GM19239 (cell line): ENCODE data around the gene DTHD1.

Source experiments
- DNase-seq: peaks from one replicate; pipeline ENCODE4 v3.0.0; 2011; ENCODE audit warnings: low spot score; ENCODE audit not compliant: insufficient read length
- FAIRE-seq: peaks from 2 replicates; lab custom pipeline; 2011; peaks lifted over from hg19 to GRCh38; lab: Jason Lieb, UNC

Gene DTHD1

DNA sequence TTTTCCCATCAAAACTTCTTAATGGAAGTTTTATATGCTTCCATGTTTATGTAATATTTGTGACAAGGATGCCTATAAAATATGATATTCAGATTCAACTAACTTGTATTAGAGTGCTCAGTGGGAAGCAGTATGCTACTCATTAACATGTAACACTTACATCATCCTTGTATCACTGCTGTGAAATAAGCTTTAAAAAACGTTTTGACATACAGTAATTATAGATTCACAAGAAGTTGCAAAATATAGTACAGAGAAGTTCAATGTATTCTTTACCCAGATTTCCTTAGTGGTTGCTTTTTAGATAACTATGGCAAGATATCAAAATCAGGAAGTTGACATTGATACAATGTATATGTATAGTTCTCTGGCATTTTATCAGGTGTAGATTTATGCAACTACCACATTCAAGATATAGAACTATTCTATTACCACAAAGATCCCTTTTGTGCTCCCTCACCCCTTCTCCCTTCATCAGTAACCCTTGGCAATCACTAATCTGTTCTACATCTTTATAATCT is 56.3 kb downstream of the DTHD1 start:
- FAIRE-seq (no peak), DNase-seq (no peak)

- FAIRE-seq: peak; percentile 56
- DNase-seq: no peak
These were observed 57.6 kb downstream of the DTHD1 start for GRCh38 chr4:36338973-36339372.

DNA sequence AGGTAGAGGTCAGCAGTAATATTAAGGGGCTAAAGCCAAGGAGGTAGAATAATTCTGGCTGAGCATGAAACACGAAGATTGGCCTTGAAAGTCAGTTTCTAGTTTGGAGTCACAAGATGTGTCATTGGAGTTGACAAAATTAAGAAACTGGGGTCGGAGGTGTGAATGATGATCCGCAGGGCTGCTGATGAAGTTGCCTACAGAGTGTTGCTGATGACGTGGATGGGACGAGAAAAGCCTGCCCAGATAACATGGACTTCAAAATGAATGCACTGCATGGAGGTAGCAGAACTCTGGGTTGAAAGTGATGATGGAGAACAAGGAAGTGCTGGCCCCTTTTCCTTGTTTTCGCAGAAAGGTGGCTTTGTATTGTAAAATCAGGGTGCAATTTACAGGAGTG is 60.5 kb downstream of the DTHD1 start:
- DNase-seq: no peak
- no peak for FAIRE-seq

DNA sequence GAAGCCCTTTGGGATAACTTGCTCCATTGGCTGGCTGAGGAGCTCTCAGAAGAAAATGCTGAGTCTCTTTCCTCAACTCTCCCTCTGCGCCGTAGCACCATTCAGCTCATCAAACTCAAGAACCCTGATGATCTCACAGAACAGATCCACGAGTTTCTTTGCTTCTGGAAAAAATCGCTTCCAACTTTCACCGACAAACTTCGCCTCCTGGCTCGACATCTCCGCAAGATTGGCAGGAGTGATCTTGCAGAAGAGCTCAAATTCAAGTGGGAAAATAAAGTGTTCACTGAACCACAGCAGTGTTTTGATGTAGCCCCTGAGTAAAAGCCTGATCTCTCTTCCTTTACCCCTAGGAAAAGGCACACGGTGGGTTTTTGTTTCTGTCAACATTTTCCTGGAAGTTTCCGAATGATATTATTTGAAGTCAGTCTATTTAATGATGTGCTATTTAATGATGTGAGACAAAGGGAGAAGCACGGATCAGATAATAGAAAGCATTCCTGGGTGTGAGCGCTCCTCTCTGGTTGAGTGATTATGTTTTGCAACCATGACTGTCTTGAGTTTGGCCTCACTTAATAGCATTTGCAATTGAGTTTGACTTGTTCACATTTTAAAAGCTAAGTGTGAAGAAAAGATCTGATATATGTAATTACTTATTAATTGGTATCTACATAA is 62.2 kb downstream of the DTHD1 start:
- DNase-seq (no peak), FAIRE-seq (no peak)

GRCh38 chr4:36348403-36348938 is 67.1 kb downstream of the DTHD1 start:
- peak; percentile 93 for FAIRE-seq
- DNase-seq: peak; percentile 18

- DNase-seq (no peak), FAIRE-seq (no peak)
These were observed 68.6 kb downstream of the DTHD1 start for GRCh38 chr4:36349938-36350549.

GRCh38 chr4:36351082-36351666 is 69.8 kb downstream of the DTHD1 start:
- FAIRE-seq (peak; percentile 96), DNase-seq (peak; percentile 26)

DNA sequence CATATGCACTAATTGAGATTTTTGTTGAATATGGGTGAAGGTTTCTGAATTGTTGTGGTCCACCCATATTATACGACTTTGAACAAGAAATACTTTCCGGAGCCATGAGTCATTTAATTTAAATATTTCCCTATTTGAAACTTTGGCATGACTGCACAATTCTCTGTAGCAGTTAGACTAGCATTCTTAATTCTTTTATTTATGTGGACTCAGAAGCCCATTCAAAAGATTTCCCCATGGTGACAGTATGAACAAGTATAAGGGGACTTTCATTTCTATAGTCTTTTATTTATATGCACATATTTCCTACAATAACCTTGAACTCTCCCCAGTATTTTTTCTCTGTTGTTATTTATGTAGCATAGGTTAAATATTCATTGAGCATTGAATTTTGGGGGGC is 72.6 kb downstream of the DTHD1 start:
- FAIRE-seq: no peak
- DNase-seq: no peak

DNA sequence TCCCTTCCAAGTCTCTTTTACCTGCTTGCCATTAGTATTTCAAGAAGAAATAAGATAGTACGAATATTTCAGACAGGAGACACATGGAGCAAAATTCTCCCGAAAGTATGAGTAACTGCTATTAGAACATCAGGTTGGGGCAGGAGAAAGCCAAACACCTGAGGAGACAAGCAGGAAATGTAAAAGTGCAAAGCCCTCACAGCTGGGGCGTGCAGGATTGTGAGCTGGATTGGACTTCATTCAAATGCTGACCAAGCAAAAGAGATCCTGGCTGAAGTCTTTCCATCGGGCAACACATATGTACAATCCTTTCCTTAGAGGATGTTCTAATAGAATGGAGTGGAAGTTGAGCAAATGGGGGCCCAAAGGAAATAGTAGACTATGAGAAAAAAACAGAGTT is 76.8 kb downstream of the DTHD1 start:
- DNase-seq (no peak), FAIRE-seq (no peak)

- FAIRE-seq (no peak), DNase-seq (no peak)
These were observed 79.3 kb downstream of the DTHD1 start for GRCh38 chr4:36360755-36361154.

DNA sequence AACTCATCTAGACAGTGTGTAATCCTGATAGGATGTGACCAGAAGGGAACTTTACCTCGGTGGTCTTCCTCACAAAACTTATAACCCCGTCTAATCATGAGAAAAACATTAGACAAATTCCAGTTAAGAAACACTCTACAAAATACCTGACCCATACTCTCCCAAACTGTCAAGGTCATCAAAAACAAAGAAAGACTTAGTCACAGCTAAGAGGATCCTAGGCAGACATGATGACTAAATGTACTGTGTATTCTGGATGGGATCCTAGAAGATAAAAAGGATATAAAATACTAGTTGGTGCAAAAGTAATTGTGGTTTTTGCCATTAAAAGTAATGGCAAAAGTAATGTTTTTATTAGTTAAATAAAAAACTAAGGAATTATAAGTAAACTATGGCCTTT is 81.6 kb downstream of the DTHD1 start:
- DNase-seq (no peak), FAIRE-seq (no peak)

DNA sequence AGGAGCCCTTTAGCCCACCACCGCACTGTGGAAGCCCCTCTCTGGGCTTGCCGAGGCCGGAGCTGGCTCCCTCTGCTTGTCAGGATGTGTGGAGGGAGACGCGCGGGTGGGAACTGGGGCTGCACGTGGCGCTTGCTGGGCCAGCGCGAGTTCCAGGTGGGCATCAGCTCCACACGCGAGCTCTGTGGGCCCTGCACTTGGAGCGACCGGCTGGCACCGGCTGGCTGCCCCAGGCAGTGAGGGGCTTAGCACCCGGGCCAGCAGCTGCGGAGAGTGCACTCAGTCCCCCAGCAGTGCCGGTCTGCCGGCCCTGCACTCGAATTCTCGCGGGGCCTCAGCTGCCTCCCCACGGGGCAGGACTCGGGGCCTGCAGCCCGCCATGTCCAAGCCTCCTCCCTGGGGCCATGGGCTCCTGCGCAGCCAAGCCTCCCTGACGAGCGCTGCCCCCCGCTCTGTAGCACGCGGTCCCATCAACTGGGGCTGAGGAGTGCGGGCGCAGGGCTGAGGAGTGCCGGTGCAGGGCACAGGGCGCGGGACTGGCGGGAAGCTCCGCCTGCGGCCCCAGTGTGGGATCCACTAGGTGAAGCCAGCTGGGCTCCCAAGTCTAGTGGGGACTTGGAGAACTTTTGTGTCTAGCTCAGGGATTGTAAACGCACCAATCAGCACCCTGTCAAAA is 93.6 kb downstream of the DTHD1 start:
- no peak for DNase-seq
- no peak for FAIRE-seq

- DNase-seq (peak; percentile 14), FAIRE-seq (peak; percentile 97)
These were observed 104.6 kb downstream of the DTHD1 start for GRCh38 chr4:36385951-36386571.

GRCh38 chr4:36386691-36387090 is 105.3 kb downstream of the DTHD1 start:
- no peak for DNase-seq
- no peak for FAIRE-seq

DNA sequence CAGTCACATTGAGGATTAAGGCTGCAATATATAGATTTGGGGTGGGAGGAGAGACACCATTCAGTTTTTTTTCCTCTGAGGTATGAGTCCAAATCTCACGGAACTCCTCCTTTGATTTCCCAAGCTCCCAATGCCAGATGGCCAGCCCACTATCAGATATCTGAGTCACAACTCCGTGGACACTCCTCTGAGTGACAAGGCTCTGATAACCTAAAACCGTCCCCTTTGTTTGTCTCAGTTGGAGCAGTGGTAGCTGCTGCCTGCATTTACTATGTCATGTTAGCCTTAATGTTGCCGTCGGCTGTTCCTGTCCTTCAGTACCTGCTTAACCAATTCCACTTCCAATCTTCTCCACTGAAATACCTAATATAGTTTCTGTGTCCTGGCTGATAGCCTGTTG is 107.3 kb downstream of the DTHD1 start:
- DNase-seq (no peak), FAIRE-seq (no peak)

- DNase-seq: no peak
- no peak for FAIRE-seq
These were observed 110.0 kb downstream of the DTHD1 start for GRCh38 chr4:36391411-36391810.

- DNase-seq: no peak
- FAIRE-seq: no peak
These were observed 110.6 kb downstream of the DTHD1 start for GRCh38 chr4:36392024-36392423.

GRCh38 chr4:36392916-36393315 is 111.5 kb downstream of the DTHD1 start:
- DNase-seq: no peak
- no peak for FAIRE-seq
